Adipocyte (in vitro differentiated cells): Measurements from ENCODE around the gene SNX24.

Experiments
- DNase-seq: peaks from one replicate; pipeline ENCODE4 v3.0.0-alpha.2; 2015; ENCODE audit warnings: low read depth
- H3K27me3 ChIP-seq: replicated peaks from 2 replicates; pipeline ENCODE4 v1.7.0; 2013; ENCODE audit warnings: mild to moderate bottlenecking, low read length, moderate library complexity; ENCODE audit not compliant: control insufficient read depth, insufficient read depth
- H3K36me3 ChIP-seq: 2 replicates; pipeline ENCODE4 v1.7.0; 2013; ENCODE audit warnings: low read length, mild to moderate bottlenecking, moderate library complexity; ENCODE audit not compliant: control insufficient read depth, insufficient read depth, severe bottlenecking
- H3K4me1 ChIP-seq: 2 replicates; pipeline ENCODE4 v1.7.0; 2013; ENCODE audit warnings: mild to moderate bottlenecking, low read length, moderate library complexity; ENCODE audit not compliant: control insufficient read depth, insufficient read depth
- H3K4me3 ChIP-seq: 2 replicates; pipeline ENCODE4 v1.7.0; 2013; ENCODE audit warnings: mild to moderate bottlenecking, low read length, moderate library complexity
- H3K9ac ChIP-seq: 2 replicates; pipeline ENCODE4 v1.7.0; 2013; ENCODE audit warnings: mild to moderate bottlenecking, low read length, moderate library complexity
- H3K9me3 ChIP-seq: 2 replicates; pipeline ENCODE4 v1.7.0; 2013; ENCODE audit warnings: mild to moderate bottlenecking, low read length, moderate library complexity; ENCODE audit not compliant: control insufficient read depth

The SNX24 gene

DNA sequence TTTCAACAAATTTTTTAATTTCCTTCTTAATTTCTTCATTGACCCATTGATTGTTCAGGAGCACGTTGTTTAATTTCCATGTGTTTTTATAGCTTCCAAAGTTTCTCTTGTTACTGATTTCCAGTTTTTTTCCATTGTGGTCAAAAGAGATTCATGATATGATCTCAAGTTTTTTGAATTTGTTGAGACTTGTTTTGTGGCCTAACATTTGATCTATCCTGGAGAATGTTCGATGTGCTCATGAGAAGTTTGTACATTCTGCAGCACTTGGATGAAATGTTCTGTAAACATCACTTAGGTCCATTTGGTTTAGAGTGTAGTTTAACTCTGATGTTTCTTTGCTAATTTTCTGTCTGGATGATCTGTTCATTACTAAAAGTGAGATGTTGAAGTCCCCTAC is 205.8 kb downstream of the SNX24 start:
- Histone ChIP-seq H3K36me3 (no peaks in the 10 kb centered on the region), H3K27me3 (no peaks in the 10 kb centered on the region), H3K4me3 (no peak overlapping the region), H3K9me3 (peaks cover 25% of the 10 kb centered on the region), H3K4me1 (no peaks in the 10 kb centered on the region), H3K9ac (no peak overlapping the region)
- DNase-seq = no peak
